Measurements from ENCODE around the gene MYO5C.

The MYO5C gene

DNA sequence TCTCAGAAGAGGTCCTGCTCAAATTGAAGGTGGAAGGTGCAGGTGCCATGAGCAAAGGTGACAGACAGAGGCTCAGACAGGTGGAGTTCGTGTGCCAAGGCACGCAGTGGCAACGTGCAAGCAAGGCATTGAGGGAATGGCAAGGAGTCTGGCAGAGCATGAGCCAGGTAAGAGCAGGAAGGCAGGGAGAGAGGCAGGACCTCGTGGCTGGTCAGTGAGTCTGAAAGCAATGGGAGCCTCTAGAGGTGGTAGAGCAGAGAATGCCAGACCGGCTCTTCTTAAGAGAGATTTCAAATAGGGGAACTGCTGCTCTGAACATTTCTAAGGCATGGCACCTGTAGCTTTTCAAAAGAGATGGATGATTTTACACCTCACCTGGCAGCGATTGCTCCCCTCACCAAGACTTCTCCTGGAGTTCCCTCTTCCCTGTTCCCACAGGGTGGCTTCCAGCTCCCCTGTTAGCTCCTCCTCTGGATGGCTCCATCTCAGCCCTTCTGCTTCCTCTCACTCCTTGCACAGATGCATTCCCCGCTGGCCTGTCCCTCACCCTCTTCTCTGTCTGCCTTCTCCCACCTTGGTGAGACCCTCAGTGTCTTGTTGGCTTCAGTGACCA lies 2.7 kb downstream of the MYO5C start:
- Histone ChIP-seq H3K9me3 (no peaks in the 10 kb centered on the region), H3K4me1 (peaks cover 0 to 13% (median 11%) of the 10 kb centered on the region in 4 donors), H3K27ac (no peak overlapping the region), H3K36me3 (no peaks in the 10 kb centered on the region), H3K27me3 (peaks cover 0 to 37% of the 10 kb centered on the region in 2 donors), H3K4me3 (no peak overlapping the region)
- intact Hi-C loops (cut with DNase I; ENCODE audit: low total_unique reads): no loop called here
- DNase-seq: no peak
- TF ChIP-seq, protein P1, sequence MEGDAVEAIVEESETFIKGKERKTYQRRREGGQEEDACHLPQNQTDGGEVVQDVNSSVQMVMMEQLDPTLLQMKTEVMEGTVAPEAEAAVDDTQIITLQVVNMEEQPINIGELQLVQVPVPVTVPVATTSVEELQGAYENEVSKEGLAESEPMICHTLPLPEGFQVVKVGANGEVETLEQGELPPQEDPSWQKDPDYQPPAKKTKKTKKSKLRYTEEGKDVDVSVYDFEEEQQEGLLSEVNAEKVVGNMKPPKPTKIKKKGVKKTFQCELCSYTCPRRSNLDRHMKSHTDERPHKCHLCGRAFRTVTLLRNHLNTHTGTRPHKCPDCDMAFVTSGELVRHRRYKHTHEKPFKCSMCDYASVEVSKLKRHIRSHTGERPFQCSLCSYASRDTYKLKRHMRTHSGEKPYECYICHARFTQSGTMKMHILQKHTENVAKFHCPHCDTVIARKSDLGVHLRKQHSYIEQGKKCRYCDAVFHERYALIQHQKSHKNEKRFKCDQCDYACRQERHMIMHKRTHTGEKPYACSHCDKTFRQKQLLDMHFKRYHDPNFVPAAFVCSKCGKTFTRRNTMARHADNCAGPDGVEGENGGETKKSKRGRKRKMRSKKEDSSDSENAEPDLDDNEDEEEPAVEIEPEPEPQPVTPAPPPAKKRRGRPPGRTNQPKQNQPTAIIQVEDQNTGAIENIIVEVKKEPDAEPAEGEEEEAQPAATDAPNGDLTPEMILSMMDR (IDR thresholded peaks at IDR 0.05): no peak

DNA sequence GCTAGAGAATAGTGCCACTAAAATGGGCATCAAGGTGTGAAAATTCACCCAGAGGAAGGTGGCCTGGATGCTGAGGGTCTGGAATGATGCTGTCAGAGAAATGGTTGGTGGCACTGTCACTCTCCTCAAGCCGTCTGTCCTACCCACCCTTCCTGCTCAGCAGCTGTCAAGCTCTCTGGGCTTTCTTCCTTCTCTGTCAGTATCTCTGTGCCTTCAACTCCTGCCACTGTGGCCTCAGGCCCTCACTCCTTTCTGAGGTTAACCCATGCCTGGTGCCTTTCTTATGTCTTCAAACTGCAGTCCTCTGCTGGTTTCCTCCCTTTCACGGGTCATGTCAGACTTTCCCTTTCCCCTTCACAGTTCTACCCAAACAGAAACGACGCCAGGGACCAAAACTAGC lies 4.4 kb downstream of the MYO5C start:
- H3K27ac ChIP-seq: no peak overlapping the region

DNA sequence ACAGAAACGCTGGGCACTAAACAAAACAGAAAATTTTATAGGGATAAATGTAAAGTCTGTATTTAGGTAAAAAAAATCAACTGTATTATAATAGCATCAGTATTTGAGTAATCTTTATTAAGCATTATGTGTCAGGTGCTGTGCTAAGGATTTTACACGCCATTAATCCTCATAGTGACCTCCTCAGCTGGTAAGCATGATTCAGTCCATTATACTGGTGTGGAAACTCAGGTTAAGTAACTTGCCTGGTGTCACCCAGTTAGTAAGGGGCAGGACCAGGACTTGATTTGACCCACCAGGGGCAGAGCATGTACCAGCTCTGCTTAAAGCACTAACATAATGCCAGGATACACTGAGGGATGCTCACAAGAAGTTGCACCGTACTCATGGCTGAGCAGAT lies 4.8 kb downstream of the MYO5C start:
- Histone ChIP-seq H3K4me1 (peaks cover 0 to 12% (median 10%) of the 10 kb centered on the region in 4 donors), H3K36me3 (no peaks in the 10 kb centered on the region), H3K27me3 (peaks cover 0 to 32% of the 10 kb centered on the region in 2 donors), H3K4me3 (no peak overlapping the region), H3K9me3 (no peaks in the 10 kb centered on the region), H3K27ac (no peak overlapping the region)
- no peak for DNase-seq
- TF ChIP-seq, protein P1 (IDR thresholded peaks at IDR 0.05): no peak
- intact Hi-C loops (cut with DNase I; ENCODE audit: low total_unique reads): no loop called here

More for the DNA sequence above, 4.4 kb downstream of the MYO5C start:
- no peak overlapping the region for H3K4me3 ChIP-seq
- TF ChIP-seq, protein P1 (IDR thresholded peaks at IDR 0.05): no peak
- DNase-seq: no peak
- H3K27me3 ChIP-seq: peaks cover 0 to 36% of the 10 kb centered on the region in 2 donors
- no peaks in the 10 kb centered on the region for H3K36me3 ChIP-seq
- H3K4me1 ChIP-seq: peaks cover 0 to 13% (median 11%) of the 10 kb centered on the region in 4 donors
- intact Hi-C loops (cut with DNase I; ENCODE audit: low total_unique reads): no loop called here
- no peaks in the 10 kb centered on the region for H3K9me3 ChIP-seq

DNA sequence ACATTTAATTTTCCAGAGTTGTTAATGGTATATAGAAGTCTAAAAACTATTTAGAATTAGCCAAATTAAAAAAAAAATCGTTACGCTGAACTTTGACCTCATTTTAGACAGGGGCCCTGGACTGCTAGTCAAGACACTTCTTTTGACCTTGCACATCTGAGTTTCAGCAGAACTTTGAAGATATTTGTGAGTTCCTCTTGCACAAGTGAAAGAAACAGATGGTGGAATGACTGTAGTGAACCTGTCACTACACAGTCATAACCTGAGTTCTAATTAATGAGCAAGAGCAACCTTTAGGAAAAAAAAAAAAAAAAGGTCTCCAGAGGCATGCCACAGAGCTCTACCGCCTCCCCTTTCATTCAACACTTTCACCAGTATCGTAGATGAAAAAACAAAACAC lies 5.3 kb downstream of the MYO5C start:
- no peaks in the 10 kb centered on the region for H3K36me3 ChIP-seq
- H3K4me1 ChIP-seq: peaks cover 0 to 7% (median 5%) of the 10 kb centered on the region in 4 donors
- no peak overlapping the region for H3K4me3 ChIP-seq
- no peak overlapping the region for H3K27ac ChIP-seq
- TF ChIP-seq, protein P1 (IDR thresholded peaks at IDR 0.05): no peak
- DNase-seq: no peak
- H3K27me3 ChIP-seq: peaks cover 0 to 27% of the 10 kb centered on the region in 2 donors
- intact Hi-C loops (cut with DNase I; ENCODE audit: low total_unique reads): no loop called here
- no peaks in the 10 kb centered on the region for H3K9me3 ChIP-seq

DNA sequence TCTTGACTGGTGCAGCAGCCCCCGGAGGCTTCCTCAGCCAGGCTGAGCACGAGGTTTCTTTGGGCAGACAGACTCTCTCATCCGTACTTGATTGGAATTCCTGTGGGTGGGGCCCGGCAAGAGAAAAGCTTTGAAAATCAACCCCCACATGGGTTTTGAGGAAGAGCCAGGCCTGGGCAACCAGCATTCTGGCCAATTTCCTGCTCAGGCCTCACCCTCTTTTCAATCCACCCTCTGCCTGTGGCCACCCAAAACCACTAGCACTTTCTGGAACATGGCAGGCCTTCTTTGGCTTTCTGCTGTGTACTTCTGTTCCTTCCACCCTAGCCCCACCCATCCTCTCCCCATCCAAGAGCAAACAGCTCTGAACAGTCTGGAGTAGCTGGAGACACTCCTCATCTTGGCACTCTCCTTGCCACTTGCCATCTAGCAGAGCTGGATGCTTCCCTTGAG lies 5.9 kb downstream of the MYO5C start:
- TF ChIP-seq, protein P1 (IDR thresholded peaks at IDR 0.05): no peak
- H3K27me3 ChIP-seq: peaks cover 0 to 20% of the 10 kb centered on the region in 2 donors
- no peak overlapping the region for H3K27ac ChIP-seq
- no peak for DNase-seq
- no peak overlapping the region for H3K4me3 ChIP-seq
- peaks cover 0 to under 1% (median 0%) of the 10 kb centered on the region in 4 donors for H3K4me1 ChIP-seq
- no peaks in the 10 kb centered on the region for H3K9me3 ChIP-seq
- intact Hi-C loops (cut with DNase I; ENCODE audit: low total_unique reads): no loop called here
- H3K36me3 ChIP-seq: no peaks in the 10 kb centered on the region

Data from tibial artery (tissue), 4 donors.